ENCODE measurements around the gene CUBN. TPM values are rescaled to one million over a fixed set of nuclear protein-coding genes. Genes with fewer than 3 reads are reported as not detected.

Gene CUBN
- total RNA-seq, 4 donors from 2014 or later = 13.4 to 31.0 (median 19.7) TPM

GRCh38 chr10:17126327-17126726 is 3.3 kb downstream of the CUBN start:
- H3K4me1 ChIP-seq = no peaks in the 10 kb centered on the region
- H3K36me3 ChIP-seq = no peaks in the 10 kb centered on the region
- intact Hi-C loops (cut with DNase I) = no loop called here
- no peak for TF ChIP-seq POLR2A (IDR thresholded peaks at IDR 0.05)
- no peak for TF ChIP-seq CTCF (IDR thresholded peaks at IDR 0.05)
- WGBS, 2 donors = 95 to 97% methylated on average over 5 of the region's 5 CpGs
- no peaks in the 10 kb centered on the region for H3K27me3 ChIP-seq
- H3K4me3 ChIP-seq (replicated peaks in 1 of 3) = no peak overlapping the region
- H3K27ac ChIP-seq = no peak overlapping the region
- H3K9me3 ChIP-seq = no peaks in the 10 kb centered on the region
- no peak for DNase-seq

- Histone ChIP-seq H3K4me3 (replicated peaks in 1 of 3) (no peak overlapping the region), H3K27ac (no peak overlapping the region), H3K9me3 (no peaks in the 10 kb centered on the region), H3K36me3 (no peaks in the 10 kb centered on the region), H3K4me1 (no peaks in the 10 kb centered on the region), H3K27me3 (no peaks in the 10 kb centered on the region)
- DNase-seq = no peak
- no peak for TF ChIP-seq CTCF (IDR thresholded peaks at IDR 0.05)
- intact Hi-C loops (cut with DNase I) = no loop called here
- 77 to 97% methylated on average over 5 of the region's 5 CpGs for WGBS, 2 donors
Observed at GRCh38 chr10:17125206-17125893, 4.3 kb downstream of the CUBN start.

- 80 to 89% methylated on average over 3 of the region's 3 CpGs for WGBS, 2 donors
- no peak for DNase-seq
- Histone ChIP-seq H3K27ac (no peak overlapping the region), H3K9me3 (no peaks in the 10 kb centered on the region), H3K27me3 (no peaks in the 10 kb centered on the region), H3K36me3 (no peaks in the 10 kb centered on the region), H3K4me1 (no peaks in the 10 kb centered on the region), H3K4me3 (replicated peaks in 1 of 3) (no peak overlapping the region)
- intact Hi-C loops (cut with DNase I) = no loop called here
- no peak for TF ChIP-seq POLR2A (IDR thresholded peaks at IDR 0.05)
Observed at GRCh38 chr10:17123961-17124360, 5.7 kb downstream of the CUBN start.

GRCh38 chr10:17122726-17123661 is 6.6 kb downstream of the CUBN start:
- no peak overlapping the region for H3K4me3 ChIP-seq (replicated peaks in 1 of 3)
- no peak overlapping the region for H3K27ac ChIP-seq
- H3K36me3 ChIP-seq = no peaks in the 10 kb centered on the region
- no peaks in the 10 kb centered on the region for H3K4me1 ChIP-seq
- no peak for DNase-seq
- no peak for TF ChIP-seq POLR2A (IDR thresholded peaks at IDR 0.05)
- WGBS, 2 donors = 76 to 78% methylated on average over 5 of the region's 5 CpGs
- no peaks in the 10 kb centered on the region for H3K9me3 ChIP-seq
- no peaks in the 10 kb centered on the region for H3K27me3 ChIP-seq
- intact Hi-C loops (cut with DNase I) = no loop called here

GRCh38 chr10:17122052-17122451 is 7.6 kb downstream of the CUBN start:
- no peak for DNase-seq
- H3K27me3 ChIP-seq = no peaks in the 10 kb centered on the region
- no peak for TF ChIP-seq CTCF (IDR thresholded peaks at IDR 0.05)
- TF ChIP-seq POLR2A (IDR thresholded peaks at IDR 0.05) = no peak
- intact Hi-C loops (cut with DNase I) = no loop called here
- H3K27ac ChIP-seq = no peak overlapping the region
- 92 to 94% methylated on average over 2 of the region's 2 CpGs for WGBS, 2 donors
- no peak overlapping the region for H3K4me3 ChIP-seq (replicated peaks in 1 of 3)
- no peaks in the 10 kb centered on the region for H3K9me3 ChIP-seq
- H3K36me3 ChIP-seq = no peaks in the 10 kb centered on the region
- H3K4me1 ChIP-seq = no peaks in the 10 kb centered on the region

- DNase-seq = no peak
- no peak overlapping the region for H3K4me3 ChIP-seq (replicated peaks in 1 of 3)
- no peaks in the 10 kb centered on the region for H3K36me3 ChIP-seq
- H3K9me3 ChIP-seq = no peaks in the 10 kb centered on the region
- TF ChIP-seq CTCF (IDR thresholded peaks at IDR 0.05) = no peak
- TF ChIP-seq POLR2A (IDR thresholded peaks at IDR 0.05) = no peak
- no peak overlapping the region for H3K27ac ChIP-seq
- H3K4me1 ChIP-seq = peaks cover 0 to 6% of the 10 kb centered on the region in 2 donors
- H3K27me3 ChIP-seq = no peaks in the 10 kb centered on the region
- WGBS, 2 donors = 85 to 88% methylated on average over 3 of the region's 3 CpGs
- intact Hi-C loops (cut with DNase I) = no loop called here
Observed at GRCh38 chr10:17120694-17121093, 8.9 kb downstream of the CUBN start.
